Gastrocnemius medialis (tissue), 4 donors: ENCODE measurements around the gene CHTF18. TPM values are rescaled to one million over a fixed set of nuclear protein-coding genes. Genes with fewer than 3 reads are reported as not detected.

ENCODE experiments used
- ATAC-seq, 2 donors: fragments of 150-250 bp; one replicate each; pipeline ENCODE4 v1.9.1; 2016
- DNase-seq, 2 donors: peaks; one replicate each; pipeline ENCODE4 v3.0.0-alpha.2; 2019
- H3K27ac ChIP-seq, 4 donors: fragments of 200-600 bp; sonication (generic); 1 replicate in 1 of 4; 2 replicates in 3 of 4; pipeline ENCODE4 v1.5.1; 2016 to 2018; ENCODE audit warnings: mild to moderate bottlenecking in 2 of 4, moderate library complexity in 1 of 4
- H3K27me3 ChIP-seq, 3 donors: fragments of 200-600 bp; sonication (generic) in 2 of 3; 1 replicate in 1 of 3; 2 replicates in 2 of 3; pipeline versions ENCODE4 v1.5.1 to v1.6.0; 2016 to 2019; ENCODE audit warnings: mild to moderate bottlenecking in 1 of 3, moderate library complexity in 1 of 3
- H3K36me3 ChIP-seq, 2 donors: fragments of 200-600 bp; sonication (generic) in 1 of 2; one replicate each; pipeline ENCODE4 v1.5.1; 2017 to 2018
- H3K4me1 ChIP-seq, 2 donors: fragments of 200-600 bp; sonication (generic) in 1 of 2; one replicate each; pipeline ENCODE4 v1.5.1; 2016 to 2017; ENCODE audit warnings: mild to moderate bottlenecking in 2 of 2
- H3K4me3 ChIP-seq, 4 donors: fragments of 200-600 bp; sonication (generic) in 3 of 4; 1 replicate in 1 of 4; 2 replicates in 3 of 4; pipeline ENCODE4 v1.5.1; 2016 to 2019; ENCODE audit warnings: mild to moderate bottlenecking in 2 of 4
- H3K9me3 ChIP-seq, 3 donors: fragments of 200-600 bp; sonication (generic) in 2 of 3; 1 replicate in 1 of 3; 2 replicates in 2 of 3; pipeline ENCODE4 v1.5.1; 2016 to 2019
- POLR2A ChIP-seq, 2 donors: fragments of 450-650 bp; IDR thresholded peaks; one replicate each; pipeline ENCODE4 v1.6.1; 2017; ENCODE audit warnings: antibody characterized with exemption in 2 of 2, mild to moderate bottlenecking in 2 of 2, moderate library complexity in 2 of 2
- in situ Hi-C, 4 donors: fragments of 200-750 bp; cut with MboI; loops; one replicate each; pipeline versions ENCODE4 v1.15.0 to v1.8.0; 2017; ENCODE audit warnings: low sequenced_read_pairs in 4 of 4
- intact Hi-C: fragments of 100-400 bp; cut with DNase I; formaldehyde crosslinking; loops from one replicate; pipeline ENCODE4 v1.15.1; 2023; ENCODE audit warnings: low total_unique reads
- total RNA-seq, 4 donors: library from RNA; depleted of rRNA; stranded (reverse); fragments of >200 nt; gene quantifications; one replicate each; pipeline versions ENCODE4 v1.1.0 to v1.2.3, GENCODE V29; 2016
- TF ChIP-seq, protein P1 (sequence below), 5 experiments: fragments of 450-650 bp in 3 of 5; fragments of 200-600 bp in 2 of 5; sonication (generic) in 2 of 5; IDR thresholded peaks in 4 of 5; conservative IDR thresholded peaks in 1 of 5; 1 replicate in 4 of 5; 2 replicates in 1 of 5; pipeline ENCODE4 v1.5.1; 2016 to 2019; ENCODE audit warnings: antibody characterized with exemption in 5 of 5, mild to moderate bottlenecking in 3 of 5, moderate library complexity in 3 of 5

Gene CHTF18
- total RNA-seq, 4 donors from 2014 or later: 0.44 to 5.8 (median 3.1) TPM

GRCh38 chr16:813916-814412 lies 25.5 kb downstream of the CHTF18 start:
- ATAC-seq (no peak), DNase-seq (no peak)
- Histone ChIP-seq H3K27ac (no peak overlapping the region), H3K4me3 (no peak overlapping the region), H3K27me3 (peaks cover 43 to 57% (median 51%) of the 10 kb centered on the region in 3 donors), H3K4me1 (no peaks in the 10 kb centered on the region), H3K36me3 (no peaks in the 10 kb centered on the region), H3K9me3 (no peaks in the 10 kb centered on the region)
- in situ Hi-C loops (loop anchor here in 1 of 4 donors (25.0 kb wide), 1 partner anchor 248 kb away; the partner anchor contains the start of gene SSTR5), intact Hi-C loops (loop anchor here (5.0 kb wide), 1 partner anchor 243 kb away; no protein-coding TSS in a partner anchor)
- TF ChIP-seq, protein P1, sequence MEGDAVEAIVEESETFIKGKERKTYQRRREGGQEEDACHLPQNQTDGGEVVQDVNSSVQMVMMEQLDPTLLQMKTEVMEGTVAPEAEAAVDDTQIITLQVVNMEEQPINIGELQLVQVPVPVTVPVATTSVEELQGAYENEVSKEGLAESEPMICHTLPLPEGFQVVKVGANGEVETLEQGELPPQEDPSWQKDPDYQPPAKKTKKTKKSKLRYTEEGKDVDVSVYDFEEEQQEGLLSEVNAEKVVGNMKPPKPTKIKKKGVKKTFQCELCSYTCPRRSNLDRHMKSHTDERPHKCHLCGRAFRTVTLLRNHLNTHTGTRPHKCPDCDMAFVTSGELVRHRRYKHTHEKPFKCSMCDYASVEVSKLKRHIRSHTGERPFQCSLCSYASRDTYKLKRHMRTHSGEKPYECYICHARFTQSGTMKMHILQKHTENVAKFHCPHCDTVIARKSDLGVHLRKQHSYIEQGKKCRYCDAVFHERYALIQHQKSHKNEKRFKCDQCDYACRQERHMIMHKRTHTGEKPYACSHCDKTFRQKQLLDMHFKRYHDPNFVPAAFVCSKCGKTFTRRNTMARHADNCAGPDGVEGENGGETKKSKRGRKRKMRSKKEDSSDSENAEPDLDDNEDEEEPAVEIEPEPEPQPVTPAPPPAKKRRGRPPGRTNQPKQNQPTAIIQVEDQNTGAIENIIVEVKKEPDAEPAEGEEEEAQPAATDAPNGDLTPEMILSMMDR (IDR thresholded peaks at IDR 0.05 in 4 of 5, conservative IDR thresholded peaks at IDR 0.05 in 1 of 5): peak in 1 of 5 experiments; percentile 3
- TF ChIP-seq POLR2A (IDR thresholded peaks at IDR 0.05): no peak

- Histone ChIP-seq H3K4me1 (no peaks in the 10 kb centered on the region), H3K9me3 (no peaks in the 10 kb centered on the region), H3K27ac (no peak overlapping the region), H3K4me3 (no peak overlapping the region), H3K27me3 (peaks cover 48 to 60% (median 49%) of the 10 kb centered on the region in 3 donors), H3K36me3 (no peaks in the 10 kb centered on the region)
- in situ Hi-C loops (loop anchor here in 1 of 4 donors (25.0 kb wide), 1 partner anchor 247 kb away; the partner anchor contains the start of gene SSTR5), intact Hi-C loops (loop anchor here (5.0 kb wide), 1 partner anchor 242 kb away; no protein-coding TSS in a partner anchor)
- DNase-seq (no peak), ATAC-seq (no peak)
- TF ChIP-seq, protein P1 (IDR thresholded peaks at IDR 0.05 in 4 of 5, conservative IDR thresholded peaks at IDR 0.05 in 1 of 5): no peak
- no peak for TF ChIP-seq POLR2A (IDR thresholded peaks at IDR 0.05)
Observed at GRCh38 chr16:814974-815373, 26.6 kb downstream of the CHTF18 start.

- intact Hi-C loops (no loop called here), in situ Hi-C loops (loop anchor here in 1 of 4 donors (25.0 kb wide), 1 partner anchor 246 kb away; the partner anchor contains the start of gene SSTR5)
- H3K27ac ChIP-seq: no peak overlapping the region
- H3K36me3 ChIP-seq: no peaks in the 10 kb centered on the region
- no peaks in the 10 kb centered on the region for H3K9me3 ChIP-seq
- DNase-seq (no peak), ATAC-seq (no peak)
- H3K4me3 ChIP-seq: no peak overlapping the region
- H3K27me3 ChIP-seq: peaks cover 45 to 60% (median 54%) of the 10 kb centered on the region in 3 donors
- H3K4me1 ChIP-seq: no peaks in the 10 kb centered on the region
- TF ChIP-seq, protein P1 (IDR thresholded peaks at IDR 0.05 in 4 of 5, conservative IDR thresholded peaks at IDR 0.05 in 1 of 5): no peak
Observed at GRCh38 chr16:815861-816260, 27.4 kb downstream of the CHTF18 start.

GRCh38 chr16:817001-817906 lies 28.8 kb downstream of the CHTF18 start:
- Histone ChIP-seq H3K9me3 (no peaks in the 10 kb centered on the region), H3K27ac (no peak overlapping the region), H3K4me3 (no peak overlapping the region), H3K27me3 (peaks cover 48 to 64% (median 52%) of the 10 kb centered on the region in 3 donors), H3K36me3 (no peaks in the 10 kb centered on the region), H3K4me1 (no peaks in the 10 kb centered on the region)
- DNase-seq: no peak
- intact Hi-C loops: no loop called here
- no peak for ATAC-seq
- no peak for TF ChIP-seq POLR2A (IDR thresholded peaks at IDR 0.05)
- TF ChIP-seq, protein P1 (IDR thresholded peaks at IDR 0.05 in 4 of 5, conservative IDR thresholded peaks at IDR 0.05 in 1 of 5): no peak
- in situ Hi-C loops: loop anchor here in 1 of 4 donors (25.0 kb wide), 1 partner anchor 245 kb away; the partner anchor contains the start of gene SSTR5
